ENCODE measurements around the gene EGFR.
A peak's percentile ranks its signal among the peaks of the same experiment; 100 is the strongest.

The EGFR gene

DNA sequence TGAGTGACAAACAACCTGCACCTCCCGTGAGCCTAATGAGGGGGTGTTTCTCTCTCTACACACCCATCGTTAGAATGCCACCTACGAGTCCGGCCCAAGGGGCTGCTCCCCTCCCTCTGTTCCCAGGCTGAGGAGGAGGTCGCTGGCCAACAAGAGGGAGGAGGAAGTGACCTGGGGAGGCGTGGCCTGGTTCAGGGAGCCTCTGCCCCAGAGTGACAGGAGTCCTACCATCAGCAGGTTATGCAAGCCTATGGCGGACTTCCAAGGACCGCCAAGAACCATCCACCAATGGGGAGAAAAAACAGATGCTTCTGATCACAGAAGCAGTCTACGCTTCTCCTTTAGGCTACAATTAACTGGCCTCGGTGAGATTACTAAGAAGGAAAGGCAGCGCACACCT is 12.3 kb upstream of the EGFR start:
- no peak for DNase-seq (ENCODE audit: low spot score)
- no peak for TF ChIP-seq CTCF (IDR thresholded peaks at IDR 0.05; ENCODE audit: extremely low read depth, insufficient read depth, missing control alignments)
- in situ Hi-C loops (cut with MboI; ENCODE audit: low pct_unique_long_range_greater_than_20kb, low sequenced_read_pairs, unreplicated experiment) = no loop called here

DNA sequence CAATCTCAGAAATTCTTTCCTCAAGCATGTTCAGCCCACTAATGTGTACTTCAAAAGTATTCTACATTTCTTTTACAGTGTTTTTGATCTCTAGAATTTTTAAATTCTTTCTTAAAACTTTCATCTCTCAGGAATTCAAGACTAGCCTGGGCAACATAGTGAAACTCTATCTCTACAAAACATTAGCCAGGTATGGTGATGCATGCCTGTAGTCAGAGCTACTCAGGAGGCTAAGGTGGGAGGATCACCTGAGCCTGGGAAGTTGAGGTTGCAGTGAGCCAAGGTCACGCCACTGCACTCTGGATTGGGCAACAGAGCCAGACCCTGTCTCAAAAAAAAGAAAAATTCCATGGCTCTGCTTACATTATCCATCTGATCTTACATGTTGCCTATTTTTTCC is 5.0 kb upstream of the EGFR start:
- in situ Hi-C loops (cut with MboI; ENCODE audit: low pct_unique_long_range_greater_than_20kb, low sequenced_read_pairs, unreplicated experiment) = no loop called here
- DNase-seq (ENCODE audit: low spot score) = no peak
- no peak for TF ChIP-seq CTCF (IDR thresholded peaks at IDR 0.05; ENCODE audit: extremely low read depth, insufficient read depth, missing control alignments)

- no peak for TF ChIP-seq CTCF (IDR thresholded peaks at IDR 0.05; ENCODE audit: extremely low read depth, insufficient read depth, missing control alignments)
- in situ Hi-C loops (cut with MboI; ENCODE audit: low pct_unique_long_range_greater_than_20kb, low sequenced_read_pairs, unreplicated experiment) = no loop called here
- no peak for DNase-seq (ENCODE audit: low spot score)
Observed at GRCh38 chr7:55016061-55016745, 2.6 kb upstream of the EGFR start.

DNA sequence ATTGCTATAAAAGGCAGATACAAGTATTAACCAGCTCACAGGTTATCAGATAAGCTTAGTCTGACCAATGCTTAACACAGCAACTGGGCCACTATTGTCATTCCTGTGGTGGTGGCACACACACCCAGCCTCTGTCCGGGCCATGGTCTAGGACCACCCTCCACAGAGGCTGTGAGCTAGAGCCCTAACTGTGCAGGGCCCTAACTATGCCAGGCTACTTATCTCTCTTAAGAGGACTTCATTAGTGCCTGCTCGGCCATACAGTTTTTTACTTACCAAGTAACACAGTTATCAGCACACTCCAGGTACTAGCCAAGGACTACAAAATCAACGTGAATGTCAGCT is 2.1 kb upstream of the EGFR start:
- DNase-seq (ENCODE audit: low spot score) = no peak
- no peak for TF ChIP-seq CTCF (IDR thresholded peaks at IDR 0.05; ENCODE audit: extremely low read depth, insufficient read depth, missing control alignments)
- in situ Hi-C loops (cut with MboI; ENCODE audit: low pct_unique_long_range_greater_than_20kb, low sequenced_read_pairs, unreplicated experiment) = no loop called here

DNA sequence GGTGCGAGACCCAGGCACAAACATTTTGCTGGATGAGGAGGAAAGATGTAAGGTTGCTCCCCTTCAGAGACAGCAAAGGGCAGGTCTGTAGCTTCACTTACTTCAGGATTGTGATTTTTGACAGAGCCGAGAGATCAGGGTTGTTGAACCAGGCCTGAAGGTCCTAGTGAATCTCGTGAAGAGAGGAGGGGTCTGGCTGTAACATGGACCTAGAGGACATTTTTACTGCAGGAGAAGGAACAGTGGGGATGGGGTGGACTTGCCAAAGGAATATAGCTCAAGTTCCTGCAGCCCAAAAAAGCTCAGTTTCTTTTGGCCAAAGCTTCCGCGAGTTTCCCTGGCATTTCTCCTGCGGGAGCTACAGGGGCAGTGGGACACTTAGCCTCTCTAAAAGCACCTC is 976 bp upstream of the EGFR start:
- no peak for DNase-seq (ENCODE audit: low spot score)
- no peak for TF ChIP-seq CTCF (IDR thresholded peaks at IDR 0.05; ENCODE audit: extremely low read depth, insufficient read depth, missing control alignments)
- in situ Hi-C loops (cut with MboI; ENCODE audit: low pct_unique_long_range_greater_than_20kb, low sequenced_read_pairs, unreplicated experiment) = no loop called here

DNA sequence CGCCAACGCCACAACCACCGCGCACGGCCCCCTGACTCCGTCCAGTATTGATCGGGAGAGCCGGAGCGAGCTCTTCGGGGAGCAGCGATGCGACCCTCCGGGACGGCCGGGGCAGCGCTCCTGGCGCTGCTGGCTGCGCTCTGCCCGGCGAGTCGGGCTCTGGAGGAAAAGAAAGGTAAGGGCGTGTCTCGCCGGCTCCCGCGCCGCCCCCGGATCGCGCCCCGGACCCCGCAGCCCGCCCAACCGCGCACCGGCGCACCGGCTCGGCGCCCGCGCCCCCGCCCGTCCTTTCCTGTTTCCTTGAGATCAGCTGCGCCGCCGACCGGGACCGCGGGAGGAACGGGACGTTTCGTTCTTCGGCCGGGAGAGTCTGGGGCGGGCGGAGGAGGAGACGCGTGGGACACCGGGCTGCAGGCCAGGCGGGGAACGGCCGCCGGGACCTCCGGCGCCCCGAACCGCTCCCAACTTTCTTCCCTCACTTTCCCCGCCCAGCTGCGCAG is 424 bp downstream of the EGFR start:
- in situ Hi-C loops (cut with MboI; ENCODE audit: low pct_unique_long_range_greater_than_20kb, low sequenced_read_pairs, unreplicated experiment) = no loop called here
- peak; percentile 67 for DNase-seq (ENCODE audit: low spot score)
- no peak for TF ChIP-seq CTCF (IDR thresholded peaks at IDR 0.05; ENCODE audit: extremely low read depth, insufficient read depth, missing control alignments)
